ENCODE data around the gene EOLA2. TPM values are rescaled to one million over a fixed set of nuclear protein-coding genes. Genes with fewer than 3 reads are reported as not detected.
"Not testable (repeated sequence)": the region's sequence is repeated elsewhere in the genome, so short reads cannot be mapped to it uniquely, and the experiment has no call there.

The EOLA2 gene
- total RNA-seq, 1 experiment from 2014 or later: 41.2 TPM

- ATAC-seq (peak; percentile 89), DNase-seq (ENCODE audit: low spot score) (no peak)
- TF ChIP-seq ZNF317 (CRISPR knock-in tag; IDR thresholded peaks at IDR 0.05; ENCODE audit: borderline replicate concordance, low read depth) (no peak), SMAD4 (CRISPR knock-in tag; IDR thresholded peaks at IDR 0.05) (no peak), RORB (CRISPR knock-in tag; IDR thresholded peaks at IDR 0.05) (no peak), AR (CRISPR knock-in tag; IDR thresholded peaks at IDR 0.05) (no peak), FOXJ3 (CRISPR knock-in tag; IDR thresholded peaks at IDR 0.05; ENCODE audit: borderline replicate concordance) (no peak), ATF3 (CRISPR knock-in tag; conservative IDR thresholded peaks at IDR 0.05) (no peak), PRRX2 (CRISPR knock-in tag; IDR thresholded peaks at IDR 0.05) (no peak), ZNF671 (CRISPR knock-in tag; IDR thresholded peaks at IDR 0.05) (no peak), ZNF281 (CRISPR knock-in tag; IDR thresholded peaks at IDR 0.05) (no peak)
- TF ChIP-seq, protein P1, sequence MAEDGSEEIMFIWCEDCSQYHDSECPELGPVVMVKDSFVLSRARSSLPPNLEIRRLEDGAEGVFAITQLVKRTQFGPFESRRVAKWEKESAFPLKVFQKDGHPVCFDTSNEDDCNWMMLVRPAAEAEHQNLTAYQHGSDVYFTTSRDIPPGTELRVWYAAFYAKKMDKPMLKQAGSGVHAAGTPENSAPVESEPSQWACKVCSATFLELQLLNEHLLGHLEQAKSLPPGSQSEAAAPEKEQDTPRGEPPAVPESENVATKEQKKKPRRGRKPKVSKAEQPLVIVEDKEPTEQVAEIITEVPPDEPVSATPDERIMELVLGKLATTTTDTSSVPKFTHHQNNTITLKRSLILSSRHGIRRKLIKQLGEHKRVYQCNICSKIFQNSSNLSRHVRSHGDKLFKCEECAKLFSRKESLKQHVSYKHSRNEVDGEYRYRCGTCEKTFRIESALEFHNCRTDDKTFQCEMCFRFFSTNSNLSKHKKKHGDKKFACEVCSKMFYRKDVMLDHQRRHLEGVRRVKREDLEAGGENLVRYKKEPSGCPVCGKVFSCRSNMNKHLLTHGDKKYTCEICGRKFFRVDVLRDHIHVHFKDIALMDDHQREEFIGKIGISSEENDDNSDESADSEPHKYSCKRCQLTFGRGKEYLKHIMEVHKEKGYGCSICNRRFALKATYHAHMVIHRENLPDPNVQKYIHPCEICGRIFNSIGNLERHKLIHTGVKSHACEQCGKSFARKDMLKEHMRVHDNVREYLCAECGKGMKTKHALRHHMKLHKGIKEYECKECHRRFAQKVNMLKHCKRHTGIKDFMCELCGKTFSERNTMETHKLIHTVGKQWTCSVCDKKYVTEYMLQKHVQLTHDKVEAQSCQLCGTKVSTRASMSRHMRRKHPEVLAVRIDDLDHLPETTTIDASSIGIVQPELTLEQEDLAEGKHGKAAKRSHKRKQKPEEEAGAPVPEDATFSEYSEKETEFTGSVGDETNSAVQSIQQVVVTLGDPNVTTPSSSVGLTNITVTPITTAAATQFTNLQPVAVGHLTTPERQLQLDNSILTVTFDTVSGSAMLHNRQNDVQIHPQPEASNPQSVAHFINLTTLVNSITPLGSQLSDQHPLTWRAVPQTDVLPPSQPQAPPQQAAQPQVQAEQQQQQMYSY (CRISPR knock-in tag; IDR thresholded peaks at IDR 0.05): no peak
- TF ChIP-seq, protein P2, sequence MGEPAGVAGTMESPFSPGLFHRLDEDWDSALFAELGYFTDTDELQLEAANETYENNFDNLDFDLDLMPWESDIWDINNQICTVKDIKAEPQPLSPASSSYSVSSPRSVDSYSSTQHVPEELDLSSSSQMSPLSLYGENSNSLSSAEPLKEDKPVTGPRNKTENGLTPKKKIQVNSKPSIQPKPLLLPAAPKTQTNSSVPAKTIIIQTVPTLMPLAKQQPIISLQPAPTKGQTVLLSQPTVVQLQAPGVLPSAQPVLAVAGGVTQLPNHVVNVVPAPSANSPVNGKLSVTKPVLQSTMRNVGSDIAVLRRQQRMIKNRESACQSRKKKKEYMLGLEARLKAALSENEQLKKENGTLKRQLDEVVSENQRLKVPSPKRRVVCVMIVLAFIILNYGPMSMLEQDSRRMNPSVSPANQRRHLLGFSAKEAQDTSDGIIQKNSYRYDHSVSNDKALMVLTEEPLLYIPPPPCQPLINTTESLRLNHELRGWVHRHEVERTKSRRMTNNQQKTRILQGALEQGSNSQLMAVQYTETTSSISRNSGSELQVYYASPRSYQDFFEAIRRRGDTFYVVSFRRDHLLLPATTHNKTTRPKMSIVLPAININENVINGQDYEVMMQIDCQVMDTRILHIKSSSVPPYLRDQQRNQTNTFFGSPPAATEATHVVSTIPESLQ (CRISPR knock-in tag; IDR thresholded peaks at IDR 0.05): no peak
- TF ChIP-seq, protein P3, sequence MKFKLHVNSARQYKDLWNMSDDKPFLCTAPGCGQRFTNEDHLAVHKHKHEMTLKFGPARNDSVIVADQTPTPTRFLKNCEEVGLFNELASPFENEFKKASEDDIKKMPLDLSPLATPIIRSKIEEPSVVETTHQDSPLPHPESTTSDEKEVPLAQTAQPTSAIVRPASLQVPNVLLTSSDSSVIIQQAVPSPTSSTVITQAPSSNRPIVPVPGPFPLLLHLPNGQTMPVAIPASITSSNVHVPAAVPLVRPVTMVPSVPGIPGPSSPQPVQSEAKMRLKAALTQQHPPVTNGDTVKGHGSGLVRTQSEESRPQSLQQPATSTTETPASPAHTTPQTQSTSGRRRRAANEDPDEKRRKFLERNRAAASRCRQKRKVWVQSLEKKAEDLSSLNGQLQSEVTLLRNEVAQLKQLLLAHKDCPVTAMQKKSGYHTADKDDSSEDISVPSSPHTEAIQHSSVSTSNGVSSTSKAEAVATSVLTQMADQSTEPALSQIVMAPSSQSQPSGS (CRISPR knock-in tag; IDR thresholded peaks at IDR 0.05; ENCODE audit: borderline replicate concordance, low read depth): no peak
- TF ChIP-seq, protein P4, sequence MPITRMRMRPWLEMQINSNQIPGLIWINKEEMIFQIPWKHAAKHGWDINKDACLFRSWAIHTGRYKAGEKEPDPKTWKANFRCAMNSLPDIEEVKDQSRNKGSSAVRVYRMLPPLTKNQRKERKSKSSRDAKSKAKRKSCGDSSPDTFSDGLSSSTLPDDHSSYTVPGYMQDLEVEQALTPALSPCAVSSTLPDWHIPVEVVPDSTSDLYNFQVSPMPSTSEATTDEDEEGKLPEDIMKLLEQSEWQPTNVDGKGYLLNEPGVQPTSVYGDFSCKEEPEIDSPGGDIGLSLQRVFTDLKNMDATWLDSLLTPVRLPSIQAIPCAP (CRISPR knock-in tag; IDR thresholded peaks at IDR 0.05): no peak
- Mint-ChIP-seq H3K4me3 (no peak overlapping the region), H3K27me3 (ENCODE audit: low read depth) (no peaks in the 10 kb centered on the region), H3K27ac (0 out of 2 replicates have a peak overlapping the region, but pooled peaks have one; percentile 23), H3K4me1 (peaks cover 16% of the 10 kb centered on the region), H3K36me3 (peaks cover 16% of the 10 kb centered on the region), H3K9me3 (no peaks in the 10 kb centered on the region)
- CTCF ChIA-PET: interaction anchor here (1.1 to 1.2 kb wide), 2 partner anchors 9 to 67 kb away, joined by 3 to 7 read pairs; partner anchors contain the start of gene MAGEA8
- POLR2A ChIA-PET: no interaction called here
Measured at GRCh38 chrX:149948016-149948415, 9.7 kb upstream of the EOLA2 start.

GRCh38 chrX:149946932-149947331 lies 8.6 kb upstream of the EOLA2 start:
- H3K27ac Mint-ChIP-seq; H3K9me3 Mint-ChIP-seq; CTCF ChIA-PET; DNase-seq (ENCODE audit: low spot score); H3K27me3 Mint-ChIP-seq (ENCODE audit: low read depth); ATAC-seq; H3K4me3 Mint-ChIP-seq; POLR2A ChIA-PET: not testable (repeated sequence)
- Mint-ChIP-seq H3K4me1 (peaks cover 16% of the 10 kb centered on the region), H3K36me3 (peaks cover 16% of the 10 kb centered on the region)

DNA sequence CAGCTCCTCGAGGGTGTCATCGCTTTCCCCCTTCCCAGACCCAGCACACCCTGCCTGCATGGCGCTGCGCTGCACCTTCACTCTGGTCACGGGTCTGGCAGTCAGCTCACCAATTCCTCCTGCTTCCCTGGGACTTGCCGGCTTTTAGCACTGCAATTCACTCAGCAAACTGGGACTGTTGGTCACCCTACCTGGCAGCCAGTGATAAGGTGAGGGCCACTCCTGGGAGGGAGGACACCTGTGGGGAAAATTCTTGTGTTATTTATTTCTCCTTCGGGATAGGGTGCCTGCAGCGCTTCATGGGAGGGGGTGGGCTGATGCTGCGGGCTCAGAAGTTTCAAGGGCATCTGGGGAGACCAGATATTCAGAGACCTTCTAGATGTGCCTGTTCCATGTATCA lies 7.5 kb upstream of the EOLA2 start:
- H3K4me3 Mint-ChIP-seq; H3K36me3 Mint-ChIP-seq; CTCF ChIA-PET; POLR2A ChIA-PET; ATAC-seq; H3K27ac Mint-ChIP-seq; DNase-seq (ENCODE audit: low spot score); H3K9me3 Mint-ChIP-seq; H3K27me3 Mint-ChIP-seq (ENCODE audit: low read depth): not testable (repeated sequence)
- H3K4me1 Mint-ChIP-seq: peaks cover 16% of the 10 kb centered on the region

DNA sequence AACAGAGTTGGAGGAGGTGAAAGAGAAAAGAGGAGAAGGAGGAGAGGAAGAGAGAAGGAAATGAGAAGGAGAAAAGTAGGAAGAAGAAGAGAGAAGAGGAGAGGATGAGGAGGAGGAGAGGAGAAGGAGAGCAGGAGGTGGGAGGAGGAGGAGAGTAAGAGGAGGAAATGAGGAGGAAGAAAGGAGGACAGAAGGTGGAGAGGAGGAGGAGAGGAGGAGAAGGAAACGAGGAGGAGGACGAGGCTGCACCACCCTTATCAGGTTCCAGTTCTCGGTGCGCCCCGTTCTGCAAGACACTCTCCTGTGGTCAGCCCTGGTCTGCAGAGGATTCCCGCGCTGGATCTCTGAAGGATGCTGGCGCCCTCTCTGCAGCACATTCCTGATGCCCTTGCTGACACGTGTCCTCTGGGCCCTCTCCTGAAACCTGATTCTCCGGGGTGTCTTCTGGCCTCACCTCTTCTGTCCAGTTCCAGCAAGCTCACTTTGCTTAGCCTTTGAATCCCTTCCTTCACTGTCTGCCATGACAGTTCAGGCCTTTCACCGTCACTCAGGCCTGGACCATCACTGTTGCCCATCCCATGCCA lies 6.9 kb upstream of the EOLA2 start:
- POLR2A ChIA-PET: not testable (repeated sequence)

More for the DNA sequence above, 6.9 kb upstream of the EOLA2 start:
- H3K27ac Mint-ChIP-seq; H3K36me3 Mint-ChIP-seq; H3K9me3 Mint-ChIP-seq; ATAC-seq; H3K27me3 Mint-ChIP-seq (ENCODE audit: low read depth); CTCF ChIA-PET; H3K4me3 Mint-ChIP-seq; DNase-seq (ENCODE audit: low spot score): not testable (repeated sequence)
- peaks cover 19% of the 10 kb centered on the region for H3K4me1 Mint-ChIP-seq

Data from WTC11 (cell line).